Endodermal cell (in vitro differentiated cells): ENCODE results near the gene DCTN4. TPM values are rescaled to one million over a fixed set of nuclear protein-coding genes. Genes with fewer than 3 reads are reported as not detected.
A peak's percentile ranks its signal among the peaks of the same experiment; 100 is the strongest.

Experiments used
- DNase-seq: peaks from one replicate; pipeline ENCODE4 v3.0.0-alpha.2; 2017
- H3K27ac ChIP-seq: 2 replicates; pipeline ENCODE4 v1.5.1; 2013; ENCODE audit warnings: mild to moderate bottlenecking, low read depth, low read length, moderate library complexity
- H3K27me3 ChIP-seq: 2 replicates; pipeline ENCODE4 v1.6.1; 2013; ENCODE audit warnings: mild to moderate bottlenecking, low read length, moderate library complexity; ENCODE audit not compliant: insufficient read depth, control insufficient read depth, poor library complexity, severe bottlenecking
- H3K36me3 ChIP-seq: 2 replicates; pipeline ENCODE4 v1.7.0; 2013; ENCODE audit warnings: mild to moderate bottlenecking, low read length, moderate library complexity; ENCODE audit not compliant: control insufficient read depth, insufficient read depth
- H3K4me1 ChIP-seq: one replicate; pipeline ENCODE4 v1.7.0; 2013; ENCODE audit warnings: low read length; ENCODE audit not compliant: control insufficient read depth, insufficient read depth
- H3K4me3 ChIP-seq: 2 replicates; pipeline ENCODE4 v1.5.1; 2013; ENCODE audit warnings: mild to moderate bottlenecking, low read length, moderate library complexity
- H3K9ac ChIP-seq: 2 replicates; pipeline ENCODE4 v1.6.1; 2013; ENCODE audit warnings: mild to moderate bottlenecking, low read length, moderate library complexity; ENCODE audit not compliant: poor library complexity, severe bottlenecking; ENCODE audit errors: extremely low read depth
- H3K9me3 ChIP-seq: 2 replicates; pipeline ENCODE4 v1.6.1; 2013; ENCODE audit warnings: mild to moderate bottlenecking, low read length, moderate library complexity; ENCODE audit not compliant: control insufficient read depth
- H3K27ac Mint-ChIP-seq: 2 replicates; pipeline ENCODE4 v1.8.0; 2020; ENCODE audit warnings: mixed read lengths
- H3K27me3 Mint-ChIP-seq: 2 replicates; pipeline ENCODE4 v1.8.0; 2021; ENCODE audit warnings: mild to moderate bottlenecking, mixed read lengths; ENCODE audit not compliant: insufficient read depth
- H3K36me3 Mint-ChIP-seq: 2 replicates; pipeline ENCODE4 v1.8.0; 2020; ENCODE audit warnings: low read depth, mixed read lengths
- H3K4me1 Mint-ChIP-seq: 2 replicates; pipeline ENCODE4 v1.8.0; 2020; ENCODE audit warnings: mixed read lengths
- H3K4me3 Mint-ChIP-seq: 2 replicates; pipeline ENCODE4 v1.8.0; 2020; ENCODE audit warnings: mild to moderate bottlenecking, moderate library complexity, mixed read lengths
- H3K9me3 Mint-ChIP-seq: 2 replicates; pipeline ENCODE4 v1.8.0; 2020; ENCODE audit warnings: mild to moderate bottlenecking, mixed read lengths
- WGBS, 2 experiments: methylation state at CpG; one replicate each; pipeline versions ENCODE4 v1.1.5 to v1.1.7; 2013; ENCODE audit warnings: missing lambda C conversion rate in 2 of 2, mixed read lengths in 1 of 2; ENCODE audit not compliant: insufficient coverage in 1 of 2, insufficient read length in 1 of 2; 5-methylcytosine and 5-hydroxymethylcytosine counted together
- total RNA-seq, 2 donors: library from RNA; stranded (reverse); fragmentation: NEBNext Ultra II Directional in 1 of 2; extraction: Animal tissue kit (Norgen Biotek cat#: 25700) in 1 of 2; gene quantifications; 2 replicates in 1 of 2; 3 replicates in 1 of 2; pipeline ENCODE4 v1.2.1, GENCODE V29; 2021
- TF ChIP-seq, protein P1 (sequence below): fragments of 200-600 bp; sonication (generic); conservative IDR thresholded peaks from 2 replicates; pipeline ENCODE4 v1.5.0; 2021; ENCODE audit warnings: antibody characterized with exemption, mild to moderate bottlenecking

Gene DCTN4
- total RNA-seq, 2 donors from 2014 or later, result 51.5 to 64.3 TPM

- peaks cover 22% of the 10 kb centered on the region for H3K36me3 Mint-ChIP-seq
- TF ChIP-seq, protein P1, sequence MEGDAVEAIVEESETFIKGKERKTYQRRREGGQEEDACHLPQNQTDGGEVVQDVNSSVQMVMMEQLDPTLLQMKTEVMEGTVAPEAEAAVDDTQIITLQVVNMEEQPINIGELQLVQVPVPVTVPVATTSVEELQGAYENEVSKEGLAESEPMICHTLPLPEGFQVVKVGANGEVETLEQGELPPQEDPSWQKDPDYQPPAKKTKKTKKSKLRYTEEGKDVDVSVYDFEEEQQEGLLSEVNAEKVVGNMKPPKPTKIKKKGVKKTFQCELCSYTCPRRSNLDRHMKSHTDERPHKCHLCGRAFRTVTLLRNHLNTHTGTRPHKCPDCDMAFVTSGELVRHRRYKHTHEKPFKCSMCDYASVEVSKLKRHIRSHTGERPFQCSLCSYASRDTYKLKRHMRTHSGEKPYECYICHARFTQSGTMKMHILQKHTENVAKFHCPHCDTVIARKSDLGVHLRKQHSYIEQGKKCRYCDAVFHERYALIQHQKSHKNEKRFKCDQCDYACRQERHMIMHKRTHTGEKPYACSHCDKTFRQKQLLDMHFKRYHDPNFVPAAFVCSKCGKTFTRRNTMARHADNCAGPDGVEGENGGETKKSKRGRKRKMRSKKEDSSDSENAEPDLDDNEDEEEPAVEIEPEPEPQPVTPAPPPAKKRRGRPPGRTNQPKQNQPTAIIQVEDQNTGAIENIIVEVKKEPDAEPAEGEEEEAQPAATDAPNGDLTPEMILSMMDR, result peak; percentile 32
- peaks cover 4% of the 10 kb centered on the region for H3K9me3 Mint-ChIP-seq
- H3K4me3 Mint-ChIP-seq, result peak overlapping the region; percentile 81
- H3K4me1 Mint-ChIP-seq, result peaks cover 21% of the 10 kb centered on the region
- no peaks in the 10 kb centered on the region for H3K36me3 ChIP-seq
- peak overlapping the region; percentile 86 for H3K4me3 ChIP-seq
- H3K27ac Mint-ChIP-seq, result peak overlapping the region; percentile 85
- H3K9ac ChIP-seq, result peak overlapping the region; percentile 62
- H3K27me3 ChIP-seq, result no peaks in the 10 kb centered on the region
- H3K27me3 Mint-ChIP-seq, result no peaks in the 10 kb centered on the region
- 6 to 10% methylated on average over 8 to 31 of the region's 38 CpGs for WGBS, 2 experiments
- H3K9me3 ChIP-seq, result peaks cover 5% of the 10 kb centered on the region
- peaks cover 8% of the 10 kb centered on the region for H3K4me1 ChIP-seq
- no peak overlapping the region for H3K27ac ChIP-seq
- peak; percentile 92 for DNase-seq
Observed at GRCh38 chr5:150672237-150672883, 86.5 kb downstream of the DCTN4 start.

DNA sequence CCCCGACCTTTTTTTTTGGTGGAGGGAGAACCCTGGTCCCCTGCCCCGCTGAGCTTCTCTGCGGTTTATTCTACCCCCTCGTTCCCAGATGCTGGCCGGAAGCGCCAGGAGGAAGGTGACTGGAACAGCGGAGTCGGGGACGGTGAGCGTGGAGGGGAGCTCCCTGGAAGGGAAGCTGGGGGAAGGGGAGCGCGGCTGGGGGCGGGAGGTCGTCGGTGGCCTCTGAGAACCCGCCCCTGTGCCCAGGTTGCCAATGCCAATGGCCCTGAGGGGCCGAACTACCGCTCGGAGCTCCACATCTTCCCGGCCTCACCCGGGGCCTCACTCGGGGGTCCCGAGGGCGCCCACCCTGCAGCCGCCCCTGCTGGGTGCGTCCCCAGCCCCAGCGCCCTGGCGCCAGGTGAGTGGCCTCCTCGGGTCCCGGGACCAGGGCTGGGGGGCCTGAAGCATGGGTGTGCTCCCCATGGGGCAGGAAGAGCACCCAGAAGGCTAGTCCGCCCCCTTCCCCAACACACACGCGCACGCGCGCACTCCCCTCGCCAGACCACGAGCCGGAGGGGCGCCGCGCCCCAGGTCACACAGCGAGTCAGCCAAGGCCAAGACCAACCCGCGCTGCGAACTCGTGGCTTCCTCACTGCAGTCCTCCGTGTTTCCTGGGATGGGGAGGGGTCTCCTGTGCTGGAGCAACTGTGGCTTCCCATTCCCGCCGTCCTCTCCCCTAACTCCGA, 87.1 kb downstream of the DCTN4 start:
- H3K36me3 Mint-ChIP-seq, result peaks cover 16% of the 10 kb centered on the region
- Histone ChIP-seq H3K36me3 (no peaks in the 10 kb centered on the region), H3K9me3 (peaks cover 5% of the 10 kb centered on the region), H3K27me3 (no peaks in the 10 kb centered on the region), H3K27ac (no peak overlapping the region), H3K4me1 (peaks cover 8% of the 10 kb centered on the region), H3K9ac (peak overlapping the region; percentile 62), H3K4me3 (peak overlapping the region; percentile 86)
- peaks cover 21% of the 10 kb centered on the region for H3K4me1 Mint-ChIP-seq
- peak overlapping the region; percentile 85 for H3K27ac Mint-ChIP-seq
- H3K27me3 Mint-ChIP-seq, result no peaks in the 10 kb centered on the region
- TF ChIP-seq, protein P1, result no peak
- 1 to 4% methylated on average over 16 to 51 of the region's 51 CpGs for WGBS, 2 experiments
- peaks cover 4% of the 10 kb centered on the region for H3K9me3 Mint-ChIP-seq
- DNase-seq, result peak; percentile 81
- peak overlapping the region; percentile 81 for H3K4me3 Mint-ChIP-seq

DNA sequence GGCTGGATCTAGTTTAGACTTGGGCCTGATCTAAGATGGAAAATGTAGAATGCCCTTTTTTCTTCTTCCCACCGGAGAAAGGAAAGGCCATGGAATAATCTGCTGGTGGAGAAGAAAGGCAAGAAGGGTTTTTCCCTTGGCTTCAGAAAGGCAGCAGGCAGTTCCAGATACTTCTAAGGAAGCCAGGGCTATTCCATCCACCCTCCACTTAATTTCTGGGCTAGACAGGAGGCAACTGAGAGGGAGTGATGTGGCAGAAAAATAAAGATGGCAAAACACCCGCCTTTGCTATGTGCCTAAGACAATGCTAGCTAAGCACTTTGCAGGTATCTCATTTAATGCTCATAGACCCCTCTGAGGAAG, 87.9 kb downstream of the DCTN4 start:
- H3K36me3 ChIP-seq, result no peaks in the 10 kb centered on the region
- Mint-ChIP-seq H3K27ac (peak overlapping the region; percentile 85), H3K27me3 (no peaks in the 10 kb centered on the region), H3K36me3 (peaks cover 13% of the 10 kb centered on the region), H3K9me3 (peaks cover 4% of the 10 kb centered on the region), H3K4me1 (peaks cover 21% of the 10 kb centered on the region), H3K4me3 (peak overlapping the region; percentile 81)
- no peak for DNase-seq
- H3K9ac ChIP-seq, result no peak overlapping the region
- H3K9me3 ChIP-seq, result peaks cover 5% of the 10 kb centered on the region
- WGBS, 2 experiments, result 40 to 71% methylated on average over 1 to 2 of the region's 2 CpGs
- peaks cover 8% of the 10 kb centered on the region for H3K4me1 ChIP-seq
- H3K27me3 ChIP-seq, result no peaks in the 10 kb centered on the region
- peak overlapping the region; percentile 86 for H3K4me3 ChIP-seq
- no peak overlapping the region for H3K27ac ChIP-seq
- TF ChIP-seq, protein P1, result no peak
